Astrocyte of the cerebellum (primary cell): ENCODE results near the gene TMEM225B.
"Not testable (repeated sequence)": the region's sequence is repeated elsewhere in the genome, so short reads cannot be mapped to it uniquely, and the experiment has no call there.

ENCODE experiments used
- DNase-seq: peaks from one replicate; pipeline ENCODE4 v3.0.0-alpha.2; 2011; ENCODE audit warnings: low read depth
- H3K4me3 ChIP-seq: 2 replicates; pipeline ENCODE4 v1.5.1; 2011; ENCODE audit warnings: mild to moderate bottlenecking, low read depth, low read length, moderate library complexity
- in situ Hi-C: cut with HindIII; loops from 2 replicates; pipeline ENCODE4 v1.10.0; 2017; ENCODE audit warnings: low sequenced_read_pairs
- TF ChIP-seq, protein P1 (sequence below): IDR thresholded peaks from 2 replicates; pipeline ENCODE4 v1.5.1; 2012; ENCODE audit warnings: low read length, low read depth, moderate library complexity, mild to moderate bottlenecking; ENCODE audit errors: missing control alignments

The TMEM225B gene

DNA sequence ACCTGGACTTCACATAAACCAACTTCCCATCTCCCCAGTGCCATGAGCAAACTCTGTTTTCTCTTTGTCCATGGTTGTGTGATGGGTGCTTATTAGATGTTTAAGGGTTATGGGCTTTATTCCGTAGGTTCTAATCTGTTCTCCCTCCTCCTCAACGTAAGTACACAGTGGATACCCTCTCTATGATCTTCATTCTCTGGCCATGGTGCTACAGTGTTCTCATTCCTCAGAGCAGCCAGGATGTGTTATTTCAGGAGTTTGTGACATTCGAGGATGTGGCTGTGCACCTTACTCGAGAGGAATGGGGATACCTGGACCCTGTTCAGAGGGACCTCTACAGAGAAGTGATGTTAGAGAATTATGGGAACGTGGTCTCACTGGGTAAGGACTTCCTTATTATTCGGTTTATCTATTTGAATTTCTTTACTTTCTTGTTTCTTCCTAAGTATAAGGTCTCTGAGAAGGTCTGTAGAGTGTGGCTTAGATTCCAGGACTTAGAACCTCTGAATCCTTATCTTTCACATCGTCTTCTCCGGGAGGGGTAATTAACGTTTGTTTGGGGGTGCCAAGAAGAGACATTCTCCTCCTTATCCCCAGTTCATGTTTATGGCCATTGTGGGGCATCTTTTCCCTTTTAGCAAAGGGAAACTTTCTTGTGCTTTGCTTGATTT is 35.8 kb upstream of the TMEM225B start:
- DNase-seq, result no peak
- TF ChIP-seq, protein P1, sequence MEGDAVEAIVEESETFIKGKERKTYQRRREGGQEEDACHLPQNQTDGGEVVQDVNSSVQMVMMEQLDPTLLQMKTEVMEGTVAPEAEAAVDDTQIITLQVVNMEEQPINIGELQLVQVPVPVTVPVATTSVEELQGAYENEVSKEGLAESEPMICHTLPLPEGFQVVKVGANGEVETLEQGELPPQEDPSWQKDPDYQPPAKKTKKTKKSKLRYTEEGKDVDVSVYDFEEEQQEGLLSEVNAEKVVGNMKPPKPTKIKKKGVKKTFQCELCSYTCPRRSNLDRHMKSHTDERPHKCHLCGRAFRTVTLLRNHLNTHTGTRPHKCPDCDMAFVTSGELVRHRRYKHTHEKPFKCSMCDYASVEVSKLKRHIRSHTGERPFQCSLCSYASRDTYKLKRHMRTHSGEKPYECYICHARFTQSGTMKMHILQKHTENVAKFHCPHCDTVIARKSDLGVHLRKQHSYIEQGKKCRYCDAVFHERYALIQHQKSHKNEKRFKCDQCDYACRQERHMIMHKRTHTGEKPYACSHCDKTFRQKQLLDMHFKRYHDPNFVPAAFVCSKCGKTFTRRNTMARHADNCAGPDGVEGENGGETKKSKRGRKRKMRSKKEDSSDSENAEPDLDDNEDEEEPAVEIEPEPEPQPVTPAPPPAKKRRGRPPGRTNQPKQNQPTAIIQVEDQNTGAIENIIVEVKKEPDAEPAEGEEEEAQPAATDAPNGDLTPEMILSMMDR, result no peak
- peak overlapping the region; percentile 3 for H3K4me3 ChIP-seq
- in situ Hi-C loops, result loop anchor here (10.0 kb wide), 1 partner anchor 53 kb away; the partner anchor contains the start of gene ZSCAN25

DNA sequence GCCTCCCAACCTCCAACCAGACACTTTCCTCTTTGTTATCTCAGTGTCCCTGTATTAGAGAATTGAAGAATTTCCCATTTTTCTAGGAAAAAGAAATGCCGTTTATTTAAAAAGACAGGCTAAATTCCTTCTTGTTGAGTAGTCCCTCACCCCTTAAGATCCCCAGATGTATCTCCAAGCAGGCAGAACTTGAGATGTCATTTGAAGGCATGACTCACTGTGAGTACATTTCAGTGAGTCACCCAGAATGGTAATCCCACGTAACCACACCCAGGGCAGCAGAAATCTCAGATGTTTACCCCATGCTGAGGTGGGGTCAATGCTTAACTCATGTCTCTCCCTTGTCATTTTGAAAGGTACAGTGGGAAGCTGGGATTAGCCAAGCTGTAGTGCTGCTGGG is 35.2 kb upstream of the TMEM225B start:
- in situ Hi-C loops, result loop anchor here (10.0 kb wide), 1 partner anchor 52 kb away; the partner anchor contains the start of gene ZSCAN25
- peak; percentile 96 for DNase-seq
- H3K4me3 ChIP-seq, result peak overlapping the region; percentile 3
- TF ChIP-seq, protein P1, result no peak

DNA sequence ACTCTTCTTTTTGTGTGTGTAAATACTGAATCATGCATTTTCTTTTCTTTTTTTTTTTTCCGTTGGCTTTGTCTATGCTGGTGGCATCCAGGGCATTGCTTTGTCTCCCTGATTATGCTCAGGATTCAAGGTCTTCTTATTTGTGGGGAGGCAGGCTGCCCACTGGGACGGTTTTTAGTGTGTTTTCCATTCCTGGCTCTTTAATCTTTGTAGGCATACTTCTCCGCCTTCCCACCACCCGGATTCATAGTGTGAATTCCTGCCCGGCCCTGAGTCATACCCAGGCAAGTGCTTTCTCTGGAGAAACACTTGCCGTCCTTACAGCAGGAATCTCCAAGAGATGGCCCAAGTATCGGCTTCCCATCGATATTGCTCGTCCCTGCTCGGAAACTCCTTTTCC is 34.4 kb upstream of the TMEM225B start:
- H3K4me3 ChIP-seq, result no peak overlapping the region
- in situ Hi-C loops, result loop anchor here (10.0 kb wide), 1 partner anchor 51 kb away; the partner anchor contains the start of gene ZSCAN25
- TF ChIP-seq, protein P1, result no peak
- peak; percentile 65 for DNase-seq

DNA sequence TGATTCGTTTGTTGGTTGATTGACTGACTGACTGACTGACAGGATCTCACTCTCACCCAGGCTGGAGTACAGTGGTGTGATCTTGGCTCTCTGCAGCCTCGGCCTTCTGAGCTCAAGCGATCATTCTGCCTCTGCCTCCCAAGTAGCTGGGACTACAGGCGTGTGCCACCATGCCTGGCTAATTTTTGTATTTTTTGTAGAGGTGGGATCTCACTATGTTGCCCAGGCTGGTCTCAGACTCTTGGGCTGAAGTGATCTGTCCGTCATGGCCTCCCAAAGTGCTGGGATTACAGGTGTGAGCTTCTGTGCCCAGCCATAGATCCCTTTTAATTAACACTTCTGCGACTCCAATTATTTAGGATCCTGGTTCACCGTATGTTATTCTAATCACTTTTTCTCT is 29.3 kb upstream of the TMEM225B start:
- not testable (repeated sequence) for DNase-seq, H3K4me3 ChIP-seq
- in situ Hi-C loops, result loop anchor here (10.0 kb wide), 1 partner anchor 46 kb away; the partner anchor contains the start of gene ZSCAN25

DNA sequence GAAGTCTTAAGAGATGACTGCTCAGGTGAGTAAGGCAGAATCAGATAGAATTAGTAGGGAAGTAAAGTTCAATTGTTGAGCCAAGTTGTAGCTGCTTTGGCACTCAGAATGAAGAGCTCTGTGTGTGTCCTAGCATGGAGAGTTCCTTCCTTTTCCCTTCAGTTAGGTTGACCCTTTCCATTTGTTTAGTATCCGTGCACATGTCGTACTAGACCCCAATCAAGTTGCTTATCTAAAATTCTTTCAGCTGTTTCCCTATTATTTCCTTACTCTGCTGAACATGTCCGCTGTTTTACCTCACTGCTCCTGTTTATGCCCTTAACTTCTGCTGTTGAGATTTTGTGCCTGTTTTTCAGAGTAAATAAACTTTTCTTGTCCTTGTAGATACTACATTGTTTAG is 26.3 kb upstream of the TMEM225B start:
- TF ChIP-seq, protein P1, result no peak
- H3K4me3 ChIP-seq, result no peak overlapping the region
- no peak for DNase-seq
- in situ Hi-C loops, result no loop called here

DNA sequence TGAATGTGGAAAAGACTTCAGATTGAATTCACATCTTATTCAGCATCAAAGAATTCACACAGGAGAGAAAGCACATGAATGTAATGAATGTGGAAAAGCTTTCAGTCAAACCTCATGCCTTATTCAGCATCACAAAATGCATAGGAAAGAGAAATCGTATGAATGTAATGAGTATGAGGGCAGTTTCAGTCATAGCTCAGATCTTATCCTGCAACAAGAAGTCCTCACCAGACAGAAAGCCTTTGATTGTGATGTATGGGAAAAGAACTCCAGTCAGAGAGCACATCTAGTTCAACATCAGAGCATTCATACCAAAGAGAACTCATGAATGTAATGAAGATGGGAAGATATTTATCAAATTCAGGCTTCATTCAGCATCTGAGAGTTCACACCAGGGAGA is 24.8 kb upstream of the TMEM225B start:
- H3K4me3 ChIP-seq, result no peak overlapping the region
- TF ChIP-seq, protein P1, result no peak
- no peak for DNase-seq
- in situ Hi-C loops, result no loop called here

DNA sequence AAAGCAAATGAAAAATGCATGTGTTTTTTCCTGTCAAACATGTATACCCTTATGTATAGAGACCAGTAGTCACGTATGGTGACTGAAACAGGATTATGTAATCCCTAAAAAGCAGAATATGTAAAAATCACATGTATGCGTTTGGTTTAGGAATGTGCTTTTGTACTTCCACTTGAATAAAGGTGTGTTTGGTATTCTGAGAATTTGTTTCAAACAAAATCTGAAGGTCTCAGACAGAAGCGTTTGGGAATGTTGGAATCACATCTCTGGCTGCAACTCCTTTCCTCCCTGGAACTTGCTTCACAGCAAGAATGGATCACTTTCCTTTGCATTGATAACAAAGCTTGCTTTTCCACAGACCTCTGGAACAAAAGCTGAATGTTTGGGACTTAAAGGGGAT is 21.8 kb upstream of the TMEM225B start:
- DNase-seq, result no peak
- in situ Hi-C loops, result no loop called here
- TF ChIP-seq, protein P1, result no peak
- H3K4me3 ChIP-seq, result no peak overlapping the region
